KMS-11 (cell line): ENCODE data around the gene DBN1.
A peak's percentile ranks its signal among the peaks of the same experiment; 100 is the strongest.

Source experiments
- H2AFZ ChIP-seq: fragments of 200-600 bp; sonication (generic); 2 replicates; pipeline ENCODE4 v1.6.1; 2016; ENCODE audit warnings: antibody characterized with exemption, mixed run types, low read depth
- H3K27ac ChIP-seq: fragments of 200-600 bp; sonication (generic); 2 replicates; pipeline ENCODE4 v1.6.1; 2016; ENCODE audit warnings: mild to moderate bottlenecking, mixed run types
- H3K27me3 ChIP-seq: fragments of 200-600 bp; sonication (generic); 2 replicates; pipeline ENCODE4 v1.6.1; 2017; ENCODE audit warnings: mild to moderate bottlenecking, low read depth, mixed run types, moderate library complexity; ENCODE audit not compliant: insufficient read depth
- H3K36me3 ChIP-seq: fragments of 200-600 bp; sonication (generic); 2 replicates; pipeline ENCODE4 v1.6.1; 2017; ENCODE audit warnings: mild to moderate bottlenecking, mixed run types; ENCODE audit not compliant: insufficient read depth
- H3K4me1 ChIP-seq: fragments of 200-600 bp; sonication (generic); 2 replicates; pipeline ENCODE4 v1.6.1; 2016; ENCODE audit warnings: mild to moderate bottlenecking, low read depth, mixed run types; ENCODE audit not compliant: poor library complexity, severe bottlenecking
- H3K4me2 ChIP-seq: fragments of 200-600 bp; sonication (generic); 2 replicates; pipeline ENCODE4 v1.7.0; 2016; ENCODE audit warnings: mild to moderate bottlenecking, mixed run types
- H3K4me3 ChIP-seq: fragments of 200-600 bp; sonication (generic); IDR thresholded peaks from 2 replicates; pipeline ENCODE4 v1.6.1; 2017; ENCODE audit warnings: low read depth, low read length, mixed read lengths; ENCODE audit not compliant: insufficient read depth
- H3K79me2 ChIP-seq: fragments of 200-600 bp; sonication (generic); 2 replicates; pipeline ENCODE4 v1.6.1; 2016; ENCODE audit warnings: low read depth, mixed run types; ENCODE audit not compliant: insufficient read depth
- H3K9ac ChIP-seq: fragments of 200-600 bp; sonication (generic); 2 replicates; pipeline ENCODE4 v1.6.1; 2016; ENCODE audit warnings: mild to moderate bottlenecking, mixed run types
- H4K20me1 ChIP-seq: fragments of 200-600 bp; sonication (generic); 2 replicates; pipeline ENCODE4 v1.6.1; 2016; ENCODE audit warnings: mild to moderate bottlenecking, mixed run types; ENCODE audit not compliant: insufficient read depth
- TF ChIP-seq, protein P1 (sequence below): fragments of 200-600 bp; sonication (generic); conservative IDR thresholded peaks from 2 replicates; pipeline ENCODE4 v1.6.1; 2017; ENCODE audit warnings: low read depth, mild to moderate bottlenecking, antibody characterized with exemption, low read length, moderate library complexity, mixed read lengths

Gene DBN1

DNA sequence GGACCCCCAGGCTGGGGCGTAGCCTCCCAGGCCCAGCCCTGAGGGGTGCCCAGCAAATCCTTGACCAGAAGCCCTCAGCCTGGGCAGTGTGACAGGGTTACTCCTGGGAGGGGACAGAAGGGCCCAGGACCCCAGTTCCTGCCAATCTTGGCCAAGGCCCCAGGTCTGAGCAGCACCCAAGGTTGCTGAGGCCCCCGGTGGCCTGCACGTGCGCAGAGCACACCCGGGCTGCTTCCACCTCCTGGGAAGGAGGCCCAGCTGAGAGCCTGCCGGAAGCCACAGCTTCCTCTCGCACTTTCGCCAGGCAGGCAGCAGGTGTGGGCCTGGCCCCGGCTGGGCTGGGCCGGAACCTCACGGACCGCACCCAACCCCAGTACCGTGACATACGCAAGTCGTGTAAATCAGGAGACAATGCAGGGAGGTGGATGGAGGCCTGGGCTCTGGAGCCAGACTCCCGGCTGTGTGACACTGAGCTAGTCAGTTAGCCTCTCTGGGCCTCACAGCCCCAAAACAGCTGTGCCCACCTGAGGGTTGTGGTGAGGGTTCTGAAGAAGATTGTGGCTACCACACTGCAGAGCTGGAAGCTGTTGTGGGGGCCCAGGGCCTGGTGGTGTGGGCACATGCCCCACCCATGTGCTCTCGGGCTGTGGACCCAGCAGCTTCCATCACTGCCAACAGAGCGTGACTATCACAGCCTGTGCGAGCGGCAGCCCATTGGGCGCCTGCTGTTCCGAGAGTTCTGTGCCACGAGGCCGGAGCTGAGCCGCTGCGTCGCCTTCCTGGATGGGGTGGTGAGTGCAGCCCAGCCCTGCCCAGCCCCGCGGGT lies 41.9 kb downstream of the DBN1 start:
- H4K20me1 ChIP-seq, result no peaks in the 10 kb centered on the region
- no peaks in the 10 kb centered on the region for H3K36me3 ChIP-seq
- peak overlapping the region; percentile 64 for H3K27ac ChIP-seq
- H3K9ac ChIP-seq, result peak overlapping the region; percentile 43; the same call in 1 of the 2 replicates
- H3K4me3 ChIP-seq, result no peak overlapping the region
- no peaks in the 10 kb centered on the region for H3K27me3 ChIP-seq
- TF ChIP-seq, protein P1, sequence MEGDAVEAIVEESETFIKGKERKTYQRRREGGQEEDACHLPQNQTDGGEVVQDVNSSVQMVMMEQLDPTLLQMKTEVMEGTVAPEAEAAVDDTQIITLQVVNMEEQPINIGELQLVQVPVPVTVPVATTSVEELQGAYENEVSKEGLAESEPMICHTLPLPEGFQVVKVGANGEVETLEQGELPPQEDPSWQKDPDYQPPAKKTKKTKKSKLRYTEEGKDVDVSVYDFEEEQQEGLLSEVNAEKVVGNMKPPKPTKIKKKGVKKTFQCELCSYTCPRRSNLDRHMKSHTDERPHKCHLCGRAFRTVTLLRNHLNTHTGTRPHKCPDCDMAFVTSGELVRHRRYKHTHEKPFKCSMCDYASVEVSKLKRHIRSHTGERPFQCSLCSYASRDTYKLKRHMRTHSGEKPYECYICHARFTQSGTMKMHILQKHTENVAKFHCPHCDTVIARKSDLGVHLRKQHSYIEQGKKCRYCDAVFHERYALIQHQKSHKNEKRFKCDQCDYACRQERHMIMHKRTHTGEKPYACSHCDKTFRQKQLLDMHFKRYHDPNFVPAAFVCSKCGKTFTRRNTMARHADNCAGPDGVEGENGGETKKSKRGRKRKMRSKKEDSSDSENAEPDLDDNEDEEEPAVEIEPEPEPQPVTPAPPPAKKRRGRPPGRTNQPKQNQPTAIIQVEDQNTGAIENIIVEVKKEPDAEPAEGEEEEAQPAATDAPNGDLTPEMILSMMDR, result no peak
- H3K79me2 ChIP-seq, result no peaks in the 10 kb centered on the region
- no peak overlapping the region for H2AFZ ChIP-seq
- H3K4me1 ChIP-seq, result peaks cover 57% of the 10 kb centered on the region
- H3K4me2 ChIP-seq, result peak overlapping the region; percentile 63; the same call in 1 of the 2 replicates

DNA sequence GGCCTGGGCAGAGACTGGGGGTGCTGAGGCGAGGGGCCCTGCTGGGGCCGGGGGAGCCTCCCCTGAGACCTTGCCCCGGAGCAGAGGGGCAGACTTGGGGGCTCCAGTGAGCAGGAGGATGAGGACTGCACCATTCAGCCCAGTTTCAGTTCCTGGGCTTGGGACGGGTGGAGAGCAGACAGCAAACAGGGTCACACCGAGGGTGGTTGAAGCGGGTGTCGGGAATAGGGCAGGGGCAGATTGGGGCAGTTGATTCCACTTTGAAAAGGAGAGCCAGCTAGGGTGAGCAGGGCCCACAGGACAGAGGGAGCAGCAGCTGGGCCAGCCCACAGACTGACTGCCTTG lies 42.5 kb downstream of the DBN1 start:
- H3K4me3 ChIP-seq, result no peak overlapping the region
- H2AFZ ChIP-seq, result no peak overlapping the region
- no peaks in the 10 kb centered on the region for H3K27me3 ChIP-seq
- no peaks in the 10 kb centered on the region for H3K36me3 ChIP-seq
- no peak overlapping the region; the same call in 1 of the 2 replicates for H3K9ac ChIP-seq
- no peaks in the 10 kb centered on the region for H3K79me2 ChIP-seq
- TF ChIP-seq, protein P1, result no peak
- H3K4me1 ChIP-seq, result peaks cover 57% of the 10 kb centered on the region
- H3K27ac ChIP-seq, result peak overlapping the region; percentile 64; the same call in 1 of the 2 replicates
- peak overlapping the region; percentile 63; the same call in 1 of the 2 replicates for H3K4me2 ChIP-seq
- no peaks in the 10 kb centered on the region for H4K20me1 ChIP-seq

DNA sequence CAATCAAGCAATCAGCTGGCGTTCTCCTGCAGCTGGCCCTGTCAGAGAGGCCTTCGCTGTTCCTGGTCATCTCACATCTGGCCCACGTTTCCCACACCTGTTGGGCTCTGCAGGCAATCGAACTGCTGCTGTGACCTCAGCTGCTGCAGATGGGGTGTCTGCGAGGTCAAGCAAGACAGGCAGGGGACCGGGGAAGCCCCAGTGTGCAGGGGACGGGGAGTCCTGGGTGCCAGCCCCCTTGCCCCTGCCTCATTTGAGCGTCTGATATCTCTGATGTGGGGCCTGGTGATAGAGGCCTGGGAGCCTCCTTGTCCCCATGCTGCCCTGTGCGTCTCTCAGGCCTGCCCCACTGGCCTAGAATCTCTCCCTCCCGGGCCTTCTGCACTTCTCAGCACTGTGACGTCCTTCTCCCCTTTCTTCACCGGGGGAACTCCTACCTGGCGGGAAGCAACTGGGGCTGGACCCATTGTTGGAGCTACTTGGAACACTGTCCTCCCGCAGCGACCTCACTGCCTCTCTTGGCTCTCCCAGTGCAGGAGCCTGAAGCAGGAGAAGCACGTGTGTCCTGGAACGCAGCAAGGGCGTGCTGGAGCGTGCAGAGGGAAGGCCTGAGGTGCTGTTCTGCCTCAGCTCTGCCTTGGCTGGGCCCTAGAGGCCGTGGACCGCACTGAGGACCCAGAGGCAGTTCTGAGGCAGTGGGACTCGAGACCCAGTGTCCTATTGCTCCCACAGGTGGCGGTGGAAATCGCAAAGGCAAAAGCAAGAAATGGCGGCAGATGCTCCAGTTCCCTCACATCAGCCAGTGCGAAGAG lies 43.1 kb downstream of the DBN1 start:
- H3K36me3 ChIP-seq, result no peaks in the 10 kb centered on the region
- H3K4me3 ChIP-seq, result no peak overlapping the region
- no peaks in the 10 kb centered on the region for H3K27me3 ChIP-seq
- no peak overlapping the region for H2AFZ ChIP-seq
- H3K4me1 ChIP-seq, result peaks cover 61% of the 10 kb centered on the region
- peak overlapping the region; percentile 63; the same call in 1 of the 2 replicates for H3K4me2 ChIP-seq
- TF ChIP-seq, protein P1, result no peak
- H3K79me2 ChIP-seq, result no peaks in the 10 kb centered on the region
- H3K27ac ChIP-seq, result no peak overlapping the region
- H3K9ac ChIP-seq, result no peak overlapping the region
- H4K20me1 ChIP-seq, result no peaks in the 10 kb centered on the region

DNA sequence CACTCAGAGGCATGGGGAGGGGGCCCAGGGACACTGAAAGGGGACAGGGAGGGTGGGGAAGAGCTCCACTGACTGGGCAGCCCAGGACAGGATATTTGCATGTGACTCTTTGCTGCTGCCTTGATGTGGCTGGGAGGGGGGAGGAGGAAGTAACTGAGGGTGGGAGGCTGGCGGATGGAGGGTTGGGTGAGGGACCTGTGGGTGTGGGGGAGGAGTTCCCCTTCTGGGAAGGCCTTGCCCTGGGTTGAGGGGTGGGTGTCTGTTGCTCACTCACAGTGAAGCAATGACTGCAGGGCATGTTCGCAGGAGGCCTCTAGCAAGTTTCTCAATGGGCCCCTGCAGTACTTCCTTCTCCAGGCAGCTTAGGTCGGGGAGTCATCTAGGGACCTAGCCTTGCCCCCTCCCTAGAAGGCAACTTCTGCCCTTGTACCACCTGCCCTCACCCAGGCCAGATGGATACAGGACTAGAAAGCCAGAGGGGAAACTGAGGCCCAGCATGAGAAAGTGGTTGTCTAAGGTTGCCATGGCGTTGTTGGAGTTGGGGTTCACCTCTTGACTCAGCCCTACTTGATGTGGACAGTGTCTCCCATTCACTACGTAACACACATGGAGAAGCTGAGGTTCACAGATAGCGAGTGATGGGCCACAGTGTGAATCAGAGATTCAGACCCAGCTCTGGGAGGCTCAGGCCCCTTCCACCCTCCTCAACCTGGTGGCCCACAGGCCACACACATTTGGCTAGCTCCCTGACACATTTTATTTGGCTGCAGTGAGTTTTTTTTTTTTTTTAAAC lies 44.0 kb downstream of the DBN1 start:
- Histone ChIP-seq H3K27me3 (no peaks in the 10 kb centered on the region), H3K36me3 (no peaks in the 10 kb centered on the region), H3K4me1 (peaks cover 64% of the 10 kb centered on the region), H3K79me2 (no peaks in the 10 kb centered on the region), H4K20me1 (no peaks in the 10 kb centered on the region), H2AFZ (no peak overlapping the region), H3K27ac (no peak overlapping the region), H3K4me2 (no peak overlapping the region; the same call in 1 of the 2 replicates), H3K9ac (no peak overlapping the region), H3K4me3 (no peak overlapping the region)
- TF ChIP-seq, protein P1, result no peak
